Measurements from ENCODE around the gene GTPBP6.
"Not testable (repeated sequence)": the region's sequence is repeated elsewhere in the genome, so short reads cannot be mapped to it uniquely, and the experiment has no call there.

GTPBP6 gene

DNA sequence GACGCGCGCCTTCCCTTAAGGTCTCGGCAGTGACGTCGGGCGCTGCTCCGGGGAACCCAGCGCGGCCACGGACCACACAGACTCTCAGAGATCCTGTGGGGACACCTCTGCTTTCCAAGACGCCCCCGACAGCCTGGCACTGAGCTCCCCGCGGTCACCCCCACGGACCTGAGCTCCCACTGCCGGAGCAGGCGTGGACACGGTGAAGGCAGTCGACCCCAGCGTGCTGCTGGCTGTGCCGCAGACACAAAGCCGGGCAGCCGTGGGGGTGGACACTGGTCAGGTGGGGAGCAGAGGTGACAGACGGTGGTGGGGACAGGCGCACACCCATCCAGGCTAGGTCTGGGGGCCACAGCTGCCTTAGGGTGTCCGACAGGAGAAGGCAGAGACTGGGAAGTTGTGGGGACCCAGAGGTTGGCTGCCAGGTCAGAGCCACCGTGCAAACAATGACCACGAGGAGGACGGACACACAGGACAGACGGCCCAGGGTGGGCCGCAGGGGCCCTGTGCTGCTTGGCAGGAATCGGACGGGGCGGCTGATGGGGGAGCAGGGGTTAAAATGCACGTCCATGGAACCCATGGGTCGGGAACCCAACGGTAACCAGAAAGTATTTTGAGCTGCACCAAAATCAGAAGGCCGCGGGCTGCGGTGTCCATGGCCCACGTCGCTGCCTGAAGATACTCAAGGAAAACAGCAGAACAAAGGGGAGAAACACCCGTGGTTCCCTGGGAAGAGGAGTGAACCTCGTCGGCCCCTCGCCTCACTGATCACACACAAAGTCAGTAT, 16.6 kb upstream of the GTPBP6 start:
- no peak for DNase-seq

GRCh38 chrX:334331-334891, 15.8 kb upstream of the GTPBP6 start:
- no peak for DNase-seq

- no peak for DNase-seq
Measured at GRCh38 chrX:333611-334311, 15.2 kb upstream of the GTPBP6 start.

- no peak for DNase-seq
Measured at GRCh38 chrX:332916-333610, 14.5 kb upstream of the GTPBP6 start.

GRCh38 chrX:332496-332860, 13.9 kb upstream of the GTPBP6 start:
- no peak for DNase-seq

DNA sequence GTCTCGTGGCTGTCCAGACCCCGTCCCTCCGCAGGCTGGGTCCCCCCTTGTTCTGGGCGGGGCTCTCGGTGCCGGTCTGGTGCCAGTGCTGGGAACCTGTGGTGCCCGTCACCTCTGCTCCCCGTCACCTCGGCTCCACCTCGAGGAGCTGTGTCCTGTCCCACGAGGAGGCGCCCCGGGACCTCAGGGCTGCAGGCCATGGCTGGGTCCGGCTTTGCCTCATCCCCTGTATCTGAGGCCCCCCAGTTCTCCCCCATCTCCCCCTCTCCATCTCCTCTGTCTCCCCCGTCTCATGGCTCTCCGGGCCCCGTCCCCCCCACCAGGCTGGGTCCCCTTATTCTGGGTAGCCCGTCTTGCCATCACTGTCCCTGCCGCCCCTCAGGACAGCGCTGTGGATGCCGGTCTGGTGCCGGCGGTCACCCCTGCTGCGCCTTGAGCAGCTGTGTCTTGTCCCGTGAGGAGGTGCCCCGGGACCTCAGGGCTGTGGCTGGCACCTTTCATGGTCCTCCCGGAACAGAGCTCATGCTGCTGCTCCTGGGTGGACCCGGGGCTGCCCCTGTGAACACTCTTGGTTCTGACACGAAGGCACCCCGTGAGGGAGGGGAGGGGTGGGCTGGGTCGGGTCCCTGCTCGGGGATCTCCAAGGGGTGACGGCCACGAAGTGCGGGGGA, 13.4 kb upstream of the GTPBP6 start:
- no peak for DNase-seq

GRCh38 chrX:331151-331824, 12.7 kb upstream of the GTPBP6 start:
- DNase-seq = no peak

- no peak for DNase-seq
Measured at GRCh38 chrX:330726-331150, 12.1 kb upstream of the GTPBP6 start.

GRCh38 chrX:330141-330725, 11.6 kb upstream of the GTPBP6 start:
- not testable (repeated sequence) for DNase-seq

DNA sequence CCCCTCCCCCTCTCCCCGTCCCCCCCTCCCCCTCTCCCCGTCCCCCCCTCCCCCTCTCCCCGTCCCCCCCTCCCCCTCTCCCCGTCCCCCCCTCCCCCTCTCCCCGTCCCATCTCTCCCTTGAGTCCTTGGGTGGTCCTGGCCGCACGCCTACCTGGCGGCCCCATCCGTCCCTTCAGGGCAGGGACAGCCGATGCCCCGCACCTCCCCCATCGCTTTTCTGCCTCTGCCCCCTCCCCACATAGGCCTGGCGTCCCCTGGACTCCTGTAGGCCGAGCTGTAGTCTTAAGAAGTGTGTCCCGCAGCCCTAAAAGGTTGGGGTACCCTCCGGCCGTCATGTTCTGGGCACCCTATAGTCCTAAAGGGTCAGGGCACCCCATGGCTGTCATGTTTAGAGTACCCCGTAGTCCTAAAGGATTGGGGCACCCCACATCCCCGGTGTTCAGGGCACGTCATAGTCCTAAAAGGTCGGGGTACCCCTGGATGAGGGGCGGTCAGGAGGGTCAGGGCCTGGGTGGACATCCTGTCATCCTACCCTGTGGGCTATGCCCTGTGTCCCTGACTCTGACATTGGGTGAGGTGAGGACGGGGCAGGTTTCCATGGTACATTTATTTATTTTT, 10.8 kb upstream of the GTPBP6 start:
- DNase-seq = no peak

GRCh38 chrX:327660-328126, 9.1 kb upstream of the GTPBP6 start:
- no peak for DNase-seq

GRCh38 chrX:324664-325063, 6.1 kb upstream of the GTPBP6 start:
- DNase-seq = not testable (repeated sequence)

DNA sequence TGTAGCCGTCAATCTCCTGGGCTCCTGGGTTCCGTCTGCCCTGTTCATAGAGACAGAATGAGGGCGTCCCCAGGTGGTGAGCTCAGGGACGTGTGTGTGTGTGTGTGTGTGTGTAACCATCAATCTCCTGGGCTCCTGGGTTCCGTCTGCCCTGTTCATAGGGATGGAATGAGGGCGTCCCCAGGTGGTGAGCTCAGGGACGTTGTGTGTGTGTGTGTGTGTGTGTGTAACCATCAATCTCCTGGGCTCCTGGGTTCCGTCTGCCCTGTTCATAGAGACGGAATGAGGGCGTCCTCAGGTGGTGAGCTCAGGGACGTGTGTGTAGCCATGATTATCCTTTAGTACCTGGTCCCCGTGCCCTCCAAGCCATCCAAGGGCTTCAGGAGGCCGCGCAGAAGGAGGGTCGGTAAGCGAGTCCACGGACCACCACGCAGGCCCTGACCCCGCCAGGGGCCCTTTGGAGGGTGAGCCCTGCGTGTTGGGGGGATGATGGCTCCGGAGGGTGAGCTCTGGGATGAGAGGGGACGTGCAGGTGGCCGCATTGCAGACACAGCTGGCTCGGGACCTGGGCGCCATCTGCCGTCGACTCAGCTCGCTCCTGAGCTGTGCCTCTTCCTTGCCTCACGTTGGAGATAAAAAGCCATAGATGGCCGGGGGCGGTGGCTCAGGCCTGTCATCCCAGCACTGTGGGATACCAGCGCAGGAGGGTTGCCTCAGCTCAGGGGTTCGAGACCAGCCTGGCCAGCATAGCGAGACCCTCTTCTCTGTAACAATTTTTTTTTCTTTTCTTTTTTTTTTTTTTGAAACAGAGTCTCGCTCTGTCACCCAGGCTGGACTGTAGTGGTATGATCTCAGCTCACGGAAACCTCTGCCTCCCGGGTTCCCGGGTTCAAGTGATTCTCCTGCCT, 5.4 kb upstream of the GTPBP6 start:
- peak in 1 of 2 donors; percentile 46 for DNase-seq

DNA sequence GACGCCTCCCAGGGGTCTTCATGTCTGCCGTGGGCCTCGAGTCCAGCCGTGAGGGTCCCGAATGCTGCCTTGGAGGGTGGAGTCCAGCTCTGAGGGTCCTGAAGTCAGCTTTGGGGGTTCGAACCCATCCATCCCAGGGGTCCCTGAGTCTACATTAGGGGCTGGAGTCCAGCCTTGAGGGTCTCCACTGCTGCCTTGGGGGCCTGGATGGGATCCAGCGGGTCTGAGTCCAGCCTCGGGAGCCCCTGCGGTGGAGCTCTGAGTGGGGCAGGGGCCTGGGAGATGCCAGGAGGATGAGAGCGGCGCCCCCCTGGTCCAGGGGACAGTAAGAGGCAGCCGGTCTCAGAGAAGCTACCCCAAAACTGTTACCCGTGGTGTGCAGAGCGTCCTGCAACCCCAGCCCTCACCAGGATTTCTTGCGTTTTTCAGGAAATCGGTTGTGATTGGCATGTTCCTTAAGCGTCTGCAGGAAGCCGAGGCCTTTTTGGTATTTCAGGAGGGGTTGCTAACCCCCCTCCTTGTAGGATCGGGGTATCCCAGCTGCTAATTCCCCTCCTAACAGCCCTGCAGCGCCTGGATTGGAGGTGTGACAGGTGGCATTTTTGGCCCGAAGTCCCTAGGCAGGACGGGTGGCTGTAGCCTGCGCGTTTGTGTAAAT, 1.7 kb upstream of the GTPBP6 start:
- peak in 1 of 2 donors; percentile 28 for DNase-seq

GRCh38 chrX:319579-320125, 1.1 kb upstream of the GTPBP6 start:
- no peak for DNase-seq

GRCh38 chrX:318068-318738, 393 bp downstream of the GTPBP6 start:
- peak; percentile 96 to 99 for DNase-seq

GRCh38 chrX:317424-318067, 1.1 kb downstream of the GTPBP6 start:
- no peak for DNase-seq

Data from stimulated activated CD4-positive, alpha-beta T cell treated with anti-CD3 and anti-CD28 coated beads, Interleukin-2, amount 100 ng/mL, for 24 hours (primary cell).